Lower leg skin (tissue), 3 donors: ENCODE data around the gene STEAP3.

ENCODE experiments used
- POLR2A ChIP-seq, 2 donors: fragments of 450-650 bp; IDR thresholded peaks; one replicate each; pipeline ENCODE4 v1.6.1; 2016 to 2017; ENCODE audit warnings: antibody characterized with exemption in 2 of 2, mild to moderate bottlenecking in 1 of 2, moderate library complexity in 1 of 2
- TF ChIP-seq, protein P1 (sequence below), 3 donors: fragments of 450-650 bp; IDR thresholded peaks; one replicate each; pipeline ENCODE4 v1.5.1; 2016; ENCODE audit warnings: antibody characterized with exemption in 3 of 3, mild to moderate bottlenecking in 3 of 3, moderate library complexity in 2 of 3

DNA sequence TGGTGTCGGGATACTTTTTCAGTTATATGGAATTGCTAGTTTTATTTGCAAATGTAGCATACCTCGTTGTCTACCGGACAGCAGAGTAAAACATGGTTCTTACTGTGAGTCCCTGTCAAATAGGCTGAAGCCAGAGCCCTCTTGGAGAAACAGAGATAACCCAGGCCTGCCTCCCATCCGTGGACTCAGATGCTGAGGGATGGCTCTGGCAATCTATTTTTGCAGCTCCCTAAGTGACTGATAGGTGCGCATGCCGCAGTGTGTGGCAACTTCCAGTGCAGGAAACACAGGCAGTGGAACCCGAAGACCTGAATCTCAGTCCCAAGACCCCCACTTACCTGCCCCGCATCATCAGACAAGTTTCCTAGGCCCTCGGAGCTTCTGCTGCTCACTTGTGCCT is 33.6 kb downstream of the STEAP3 start:
- no peak for TF ChIP-seq POLR2A (IDR thresholded peaks at IDR 0.05)
- TF ChIP-seq, protein P1, sequence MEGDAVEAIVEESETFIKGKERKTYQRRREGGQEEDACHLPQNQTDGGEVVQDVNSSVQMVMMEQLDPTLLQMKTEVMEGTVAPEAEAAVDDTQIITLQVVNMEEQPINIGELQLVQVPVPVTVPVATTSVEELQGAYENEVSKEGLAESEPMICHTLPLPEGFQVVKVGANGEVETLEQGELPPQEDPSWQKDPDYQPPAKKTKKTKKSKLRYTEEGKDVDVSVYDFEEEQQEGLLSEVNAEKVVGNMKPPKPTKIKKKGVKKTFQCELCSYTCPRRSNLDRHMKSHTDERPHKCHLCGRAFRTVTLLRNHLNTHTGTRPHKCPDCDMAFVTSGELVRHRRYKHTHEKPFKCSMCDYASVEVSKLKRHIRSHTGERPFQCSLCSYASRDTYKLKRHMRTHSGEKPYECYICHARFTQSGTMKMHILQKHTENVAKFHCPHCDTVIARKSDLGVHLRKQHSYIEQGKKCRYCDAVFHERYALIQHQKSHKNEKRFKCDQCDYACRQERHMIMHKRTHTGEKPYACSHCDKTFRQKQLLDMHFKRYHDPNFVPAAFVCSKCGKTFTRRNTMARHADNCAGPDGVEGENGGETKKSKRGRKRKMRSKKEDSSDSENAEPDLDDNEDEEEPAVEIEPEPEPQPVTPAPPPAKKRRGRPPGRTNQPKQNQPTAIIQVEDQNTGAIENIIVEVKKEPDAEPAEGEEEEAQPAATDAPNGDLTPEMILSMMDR (IDR thresholded peaks at IDR 0.05) = no peak
